A549 (cell line): ENCODE results near the gene PCNT.

Source experiments
- EHF ChIP-seq: fragments of 250-450 bp; sonication (Bioruptor Pico); IDR thresholded peaks from 2 replicates; pipeline ENCODE4 v1.5.0; 2020; ENCODE audit warnings: mild to moderate bottlenecking
- HDAC2 ChIP-seq: fragments of 200-600 bp; sonication (generic); IDR thresholded peaks from 2 replicates; pipeline ENCODE4 v1.6.1; 2016
- PHF8 ChIP-seq: fragments of 200-600 bp; sonication (generic); IDR thresholded peaks from 2 replicates; pipeline ENCODE4 v1.6.1; 2016; ENCODE audit warnings: low read depth, mild to moderate bottlenecking, antibody characterized with exemption, moderate library complexity, borderline replicate concordance
- POLR2A ChIP-seq: IDR thresholded peaks from 2 replicates; pipeline ENCODE4 v1.6.1; 2012; ENCODE audit warnings: mild to moderate bottlenecking, low read length
- SMC3 ChIP-seq: fragments of >200 bp; sonication (Bioruptor Twin); formaldehyde crosslinking; IDR thresholded peaks from 3 replicates; pipeline ENCODE4 v1.6.1; 2018; ENCODE audit warnings: inconsistent platforms
- TF ChIP-seq, protein P1 (sequence below): fragments of >200 bp; sonication (Bioruptor Twin); formaldehyde crosslinking; IDR thresholded peaks from 3 replicates; pipeline ENCODE4 v1.5.1; 2016

DNA sequence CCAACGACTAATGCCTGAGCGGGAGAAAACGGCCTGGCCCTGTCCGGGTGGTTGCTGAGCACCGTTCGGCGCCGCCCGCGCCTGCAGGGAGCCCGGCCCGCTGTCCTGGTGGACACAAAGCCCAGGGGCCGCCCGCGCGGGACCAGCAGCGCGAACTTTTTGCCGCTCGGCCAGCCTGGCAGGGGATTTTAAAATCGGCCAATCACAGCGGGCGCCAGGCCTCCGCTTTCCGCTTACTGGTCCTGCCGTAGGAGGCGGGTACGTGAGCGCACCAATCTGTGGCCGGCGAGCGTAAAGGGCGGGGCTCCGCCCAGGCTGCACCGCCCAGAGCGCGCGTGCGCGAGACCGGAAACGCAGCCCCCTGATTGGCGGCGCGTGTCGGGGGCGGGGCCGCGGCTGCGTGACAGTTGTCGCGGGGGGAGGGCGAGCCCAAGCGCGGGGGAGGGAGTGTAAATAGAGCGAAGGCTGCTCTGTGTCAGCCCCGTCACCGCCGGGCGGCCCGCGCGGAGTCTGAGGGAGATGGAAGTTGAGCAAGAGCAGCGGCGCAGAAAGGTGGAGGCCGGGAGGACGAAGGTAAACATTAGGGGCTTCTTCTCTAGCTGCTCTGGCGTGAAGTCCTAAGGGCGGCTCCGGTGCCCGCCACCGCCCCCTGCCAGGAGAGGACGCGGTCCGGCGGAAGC, at the start of gene PCNT, which contains the start of gene C21orf58:
- TF ChIP-seq, protein P1, sequence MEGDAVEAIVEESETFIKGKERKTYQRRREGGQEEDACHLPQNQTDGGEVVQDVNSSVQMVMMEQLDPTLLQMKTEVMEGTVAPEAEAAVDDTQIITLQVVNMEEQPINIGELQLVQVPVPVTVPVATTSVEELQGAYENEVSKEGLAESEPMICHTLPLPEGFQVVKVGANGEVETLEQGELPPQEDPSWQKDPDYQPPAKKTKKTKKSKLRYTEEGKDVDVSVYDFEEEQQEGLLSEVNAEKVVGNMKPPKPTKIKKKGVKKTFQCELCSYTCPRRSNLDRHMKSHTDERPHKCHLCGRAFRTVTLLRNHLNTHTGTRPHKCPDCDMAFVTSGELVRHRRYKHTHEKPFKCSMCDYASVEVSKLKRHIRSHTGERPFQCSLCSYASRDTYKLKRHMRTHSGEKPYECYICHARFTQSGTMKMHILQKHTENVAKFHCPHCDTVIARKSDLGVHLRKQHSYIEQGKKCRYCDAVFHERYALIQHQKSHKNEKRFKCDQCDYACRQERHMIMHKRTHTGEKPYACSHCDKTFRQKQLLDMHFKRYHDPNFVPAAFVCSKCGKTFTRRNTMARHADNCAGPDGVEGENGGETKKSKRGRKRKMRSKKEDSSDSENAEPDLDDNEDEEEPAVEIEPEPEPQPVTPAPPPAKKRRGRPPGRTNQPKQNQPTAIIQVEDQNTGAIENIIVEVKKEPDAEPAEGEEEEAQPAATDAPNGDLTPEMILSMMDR = no peak
- TF ChIP-seq EHF (CRISPR knock-in tag) (no peak), HDAC2 (no peak), POLR2A (peak; percentile 39), PHF8 (no peak; the same call in 1 of the 2 replicates), SMC3 (no peak)
